ENCODE results near the gene TTYH3. TPM values are rescaled to one million over a fixed set of nuclear protein-coding genes. Genes with fewer than 3 reads are reported as not detected.
A peak's percentile ranks its signal among the peaks of the same experiment; 100 is the strongest.
"Not testable (repeated sequence)": the region's sequence is repeated elsewhere in the genome, so short reads cannot be mapped to it uniquely, and the experiment has no call there.

The TTYH3 gene
- total and polyA plus RNA-seq, 9 of the 15 experiments (the other 6 are each of a cell fraction or from before 2014, with no cell fraction given), result 0.01 to 5.5 (median 1.1) TPM

DNA sequence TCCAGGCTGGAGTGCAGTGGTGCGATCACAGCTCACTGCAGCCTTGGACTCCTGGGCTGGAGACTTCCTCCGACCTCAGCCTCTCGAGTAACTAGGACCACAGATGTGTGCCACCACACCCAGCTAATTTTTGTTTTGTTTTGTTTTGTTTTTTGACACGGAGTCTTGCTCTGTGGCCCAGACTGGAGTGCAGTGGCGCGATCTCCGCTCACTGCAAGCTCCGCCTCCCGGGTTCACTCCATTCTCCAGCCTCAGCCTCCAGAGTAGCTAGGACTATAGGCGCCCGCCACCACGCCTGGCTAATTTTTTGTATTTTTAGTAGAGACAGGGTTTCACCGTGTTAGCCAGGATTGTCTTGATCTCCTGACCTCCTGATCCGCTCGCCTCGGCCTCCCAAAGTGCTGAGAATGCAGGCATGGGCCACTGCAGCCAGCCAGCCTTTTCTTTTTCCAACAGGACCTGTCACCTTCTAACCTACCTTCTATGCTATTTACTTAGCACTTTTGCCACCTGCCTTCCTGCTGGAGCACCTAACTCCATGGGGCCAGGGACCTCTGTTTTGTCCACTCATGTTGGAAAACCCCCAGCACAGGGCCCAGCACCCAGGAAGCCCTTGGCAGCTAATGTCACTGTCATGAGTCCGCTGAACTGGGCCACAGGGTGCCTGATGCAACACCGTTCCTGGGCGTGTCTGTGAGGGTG, 61.8 kb downstream of the TTYH3 start (continued):
- TF ChIP-seq, protein P1, sequence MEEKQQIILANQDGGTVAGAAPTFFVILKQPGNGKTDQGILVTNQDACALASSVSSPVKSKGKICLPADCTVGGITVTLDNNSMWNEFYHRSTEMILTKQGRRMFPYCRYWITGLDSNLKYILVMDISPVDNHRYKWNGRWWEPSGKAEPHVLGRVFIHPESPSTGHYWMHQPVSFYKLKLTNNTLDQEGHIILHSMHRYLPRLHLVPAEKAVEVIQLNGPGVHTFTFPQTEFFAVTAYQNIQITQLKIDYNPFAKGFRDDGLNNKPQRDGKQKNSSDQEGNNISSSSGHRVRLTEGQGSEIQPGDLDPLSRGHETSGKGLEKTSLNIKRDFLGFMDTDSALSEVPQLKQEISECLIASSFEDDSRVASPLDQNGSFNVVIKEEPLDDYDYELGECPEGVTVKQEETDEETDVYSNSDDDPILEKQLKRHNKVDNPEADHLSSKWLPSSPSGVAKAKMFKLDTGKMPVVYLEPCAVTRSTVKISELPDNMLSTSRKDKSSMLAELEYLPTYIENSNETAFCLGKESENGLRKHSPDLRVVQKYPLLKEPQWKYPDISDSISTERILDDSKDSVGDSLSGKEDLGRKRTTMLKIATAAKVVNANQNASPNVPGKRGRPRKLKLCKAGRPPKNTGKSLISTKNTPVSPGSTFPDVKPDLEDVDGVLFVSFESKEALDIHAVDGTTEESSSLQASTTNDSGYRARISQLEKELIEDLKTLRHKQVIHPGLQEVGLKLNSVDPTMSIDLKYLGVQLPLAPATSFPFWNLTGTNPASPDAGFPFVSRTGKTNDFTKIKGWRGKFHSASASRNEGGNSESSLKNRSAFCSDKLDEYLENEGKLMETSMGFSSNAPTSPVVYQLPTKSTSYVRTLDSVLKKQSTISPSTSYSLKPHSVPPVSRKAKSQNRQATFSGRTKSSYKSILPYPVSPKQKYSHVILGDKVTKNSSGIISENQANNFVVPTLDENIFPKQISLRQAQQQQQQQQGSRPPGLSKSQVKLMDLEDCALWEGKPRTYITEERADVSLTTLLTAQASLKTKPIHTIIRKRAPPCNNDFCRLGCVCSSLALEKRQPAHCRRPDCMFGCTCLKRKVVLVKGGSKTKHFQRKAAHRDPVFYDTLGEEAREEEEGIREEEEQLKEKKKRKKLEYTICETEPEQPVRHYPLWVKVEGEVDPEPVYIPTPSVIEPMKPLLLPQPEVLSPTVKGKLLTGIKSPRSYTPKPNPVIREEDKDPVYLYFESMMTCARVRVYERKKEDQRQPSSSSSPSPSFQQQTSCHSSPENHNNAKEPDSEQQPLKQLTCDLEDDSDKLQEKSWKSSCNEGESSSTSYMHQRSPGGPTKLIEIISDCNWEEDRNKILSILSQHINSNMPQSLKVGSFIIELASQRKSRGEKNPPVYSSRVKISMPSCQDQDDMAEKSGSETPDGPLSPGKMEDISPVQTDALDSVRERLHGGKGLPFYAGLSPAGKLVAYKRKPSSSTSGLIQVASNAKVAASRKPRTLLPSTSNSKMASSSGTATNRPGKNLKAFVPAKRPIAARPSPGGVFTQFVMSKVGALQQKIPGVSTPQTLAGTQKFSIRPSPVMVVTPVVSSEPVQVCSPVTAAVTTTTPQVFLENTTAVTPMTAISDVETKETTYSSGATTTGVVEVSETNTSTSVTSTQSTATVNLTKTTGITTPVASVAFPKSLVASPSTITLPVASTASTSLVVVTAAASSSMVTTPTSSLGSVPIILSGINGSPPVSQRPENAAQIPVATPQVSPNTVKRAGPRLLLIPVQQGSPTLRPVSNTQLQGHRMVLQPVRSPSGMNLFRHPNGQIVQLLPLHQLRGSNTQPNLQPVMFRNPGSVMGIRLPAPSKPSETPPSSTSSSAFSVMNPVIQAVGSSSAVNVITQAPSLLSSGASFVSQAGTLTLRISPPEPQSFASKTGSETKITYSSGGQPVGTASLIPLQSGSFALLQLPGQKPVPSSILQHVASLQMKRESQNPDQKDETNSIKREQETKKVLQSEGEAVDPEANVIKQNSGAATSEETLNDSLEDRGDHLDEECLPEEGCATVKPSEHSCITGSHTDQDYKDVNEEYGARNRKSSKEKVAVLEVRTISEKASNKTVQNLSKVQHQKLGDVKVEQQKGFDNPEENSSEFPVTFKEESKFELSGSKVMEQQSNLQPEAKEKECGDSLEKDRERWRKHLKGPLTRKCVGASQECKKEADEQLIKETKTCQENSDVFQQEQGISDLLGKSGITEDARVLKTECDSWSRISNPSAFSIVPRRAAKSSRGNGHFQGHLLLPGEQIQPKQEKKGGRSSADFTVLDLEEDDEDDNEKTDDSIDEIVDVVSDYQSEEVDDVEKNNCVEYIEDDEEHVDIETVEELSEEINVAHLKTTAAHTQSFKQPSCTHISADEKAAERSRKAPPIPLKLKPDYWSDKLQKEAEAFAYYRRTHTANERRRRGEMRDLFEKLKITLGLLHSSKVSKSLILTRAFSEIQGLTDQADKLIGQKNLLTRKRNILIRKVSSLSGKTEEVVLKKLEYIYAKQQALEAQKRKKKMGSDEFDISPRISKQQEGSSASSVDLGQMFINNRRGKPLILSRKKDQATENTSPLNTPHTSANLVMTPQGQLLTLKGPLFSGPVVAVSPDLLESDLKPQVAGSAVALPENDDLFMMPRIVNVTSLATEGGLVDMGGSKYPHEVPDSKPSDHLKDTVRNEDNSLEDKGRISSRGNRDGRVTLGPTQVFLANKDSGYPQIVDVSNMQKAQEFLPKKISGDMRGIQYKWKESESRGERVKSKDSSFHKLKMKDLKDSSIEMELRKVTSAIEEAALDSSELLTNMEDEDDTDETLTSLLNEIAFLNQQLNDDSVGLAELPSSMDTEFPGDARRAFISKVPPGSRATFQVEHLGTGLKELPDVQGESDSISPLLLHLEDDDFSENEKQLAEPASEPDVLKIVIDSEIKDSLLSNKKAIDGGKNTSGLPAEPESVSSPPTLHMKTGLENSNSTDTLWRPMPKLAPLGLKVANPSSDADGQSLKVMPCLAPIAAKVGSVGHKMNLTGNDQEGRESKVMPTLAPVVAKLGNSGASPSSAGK (IDR thresholded peaks at IDR 0.05), result peak; percentile 41
- peak; percentile 90 for TF ChIP-seq ATF7 (IDR thresholded peaks at IDR 0.05)
- peak; percentile 85 for TF ChIP-seq ZNF175 (CRISPR knock-in tag; IDR thresholded peaks at IDR 0.05; ENCODE audit: low read depth)
- 0 out of 2 replicates have a peak, but pooled peaks have one; percentile 30 for TF ChIP-seq JUN (IDR thresholded peaks at IDR 0.05; ENCODE audit: borderline replicate concordance, low read depth, low read length)
- not testable (repeated sequence) for TF ChIP-seq JUN (CRISPR knock-in tag; IDR thresholded peaks at IDR 0.05; ENCODE audit: borderline replicate concordance); NR2C2 (CRISPR knock-in tag; IDR thresholded peaks at IDR 0.05); NR2C1 (IDR thresholded peaks at IDR 0.05)
- TF ChIP-seq NR2C2 (tag; IDR thresholded peaks at IDR 0.05), result peak; percentile 69
- peak; percentile 71; the same call in 1 of the 2 replicates for TF ChIP-seq SMAD4 (CRISPR knock-in tag; conservative IDR thresholded peaks at IDR 0.05)
- TF ChIP-seq, protein P2, sequence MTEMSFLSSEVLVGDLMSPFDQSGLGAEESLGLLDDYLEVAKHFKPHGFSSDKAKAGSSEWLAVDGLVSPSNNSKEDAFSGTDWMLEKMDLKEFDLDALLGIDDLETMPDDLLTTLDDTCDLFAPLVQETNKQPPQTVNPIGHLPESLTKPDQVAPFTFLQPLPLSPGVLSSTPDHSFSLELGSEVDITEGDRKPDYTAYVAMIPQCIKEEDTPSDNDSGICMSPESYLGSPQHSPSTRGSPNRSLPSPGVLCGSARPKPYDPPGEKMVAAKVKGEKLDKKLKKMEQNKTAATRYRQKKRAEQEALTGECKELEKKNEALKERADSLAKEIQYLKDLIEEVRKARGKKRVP (CRISPR knock-in tag; IDR thresholded peaks at IDR 0.05), result peak; percentile 58; the same call in 1 of the 2 replicates
- peak; percentile 33; the same call in 1 of the 2 replicates for TF ChIP-seq NR2C1 (tag; IDR thresholded peaks at IDR 0.05)
- peak; percentile 76 for TF ChIP-seq CEBPB (tag; IDR thresholded peaks at IDR 0.05)
- TF ChIP-seq CEBPG (CRISPR knock-in tag; IDR thresholded peaks at IDR 0.05), result peak; percentile 86
- peak; percentile 70 to 81 for TF ChIP-seq CEBPG (tag; conservative IDR thresholded peaks at IDR 0.05 in 1 of 2, IDR thresholded peaks at IDR 0.05 in 1 of 2)
- TF ChIP-seq CXXC5 (CRISPR knock-in tag; IDR thresholded peaks at IDR 0.05), result 0 out of 2 replicates have a peak, but pooled peaks have one; percentile 39
- peak; percentile 69 for TF ChIP-seq RBFOX2 (IDR thresholded peaks at IDR 0.05; ENCODE audit: low read depth, low read length)
